GM21381 (cell line): ENCODE data around the gene ATP2B2.

ENCODE experiments used
- ATAC-seq: cut with Tn5 transposase; IDR thresholded peaks from one replicate; pipeline ENCODE4 v1.9.1; 2021; ENCODE audit warnings: mild to moderate bottlenecking, moderate library complexity; ENCODE audit not compliant: unreplicated experiment

The ATP2B2 gene

GRCh38 chr3:10370429-10370828 is 135.0 kb downstream of the ATP2B2 start:
- ATAC-seq = no peak

- ATAC-seq = no peak
These were observed 136.9 kb downstream of the ATP2B2 start for GRCh38 chr3:10368512-10368911.

- no peak for ATAC-seq
These were observed 137.9 kb downstream of the ATP2B2 start for GRCh38 chr3:10367506-10367905.

- ATAC-seq = no peak
These were observed 138.7 kb downstream of the ATP2B2 start for GRCh38 chr3:10366651-10367101.

GRCh38 chr3:10365791-10366190 is 139.6 kb downstream of the ATP2B2 start:
- ATAC-seq = no peak

- no peak for ATAC-seq
These were observed 140.1 kb downstream of the ATP2B2 start for GRCh38 chr3:10365316-10365715.

GRCh38 chr3:10364806-10365205 is 140.6 kb downstream of the ATP2B2 start:
- ATAC-seq = no peak

GRCh38 chr3:10363935-10364334 is 141.5 kb downstream of the ATP2B2 start:
- no peak for ATAC-seq

GRCh38 chr3:10361375-10361774 is 144.0 kb downstream of the ATP2B2 start:
- no peak for ATAC-seq

GRCh38 chr3:10360478-10360877 is 144.9 kb downstream of the ATP2B2 start:
- ATAC-seq = no peak

- no peak for ATAC-seq
These were observed 145.6 kb downstream of the ATP2B2 start for GRCh38 chr3:10359761-10360161.

- no peak for ATAC-seq
These were observed 146.9 kb downstream of the ATP2B2 start for GRCh38 chr3:10358309-10358980.

GRCh38 chr3:10357592-10358308 is 147.6 kb downstream of the ATP2B2 start:
- no peak for ATAC-seq

- no peak for ATAC-seq
These were observed 148.3 kb downstream of the ATP2B2 start for GRCh38 chr3:10357095-10357494.

- no peak for ATAC-seq
These were observed 148.9 kb downstream of the ATP2B2 start for GRCh38 chr3:10356461-10356981.

- no peak for ATAC-seq
These were observed 150.9 kb downstream of the ATP2B2 start for GRCh38 chr3:10354361-10355015.

GRCh38 chr3:10353661-10354360 is 151.6 kb downstream of the ATP2B2 start:
- no peak for ATAC-seq

GRCh38 chr3:10353160-10353559 is 152.2 kb downstream of the ATP2B2 start:
- no peak for ATAC-seq

GRCh38 chr3:10352146-10352911 is 153.1 kb downstream of the ATP2B2 start:
- ATAC-seq = no peak

GRCh38 chr3:10351013-10351735 is 154.2 kb downstream of the ATP2B2 start:
- ATAC-seq = no peak
